GM15510 (cell line): ENCODE results near the gene SYAP1.
A peak's percentile ranks its signal among the peaks of the same experiment; 100 is the strongest.

Experiments used
- POLR2A ChIP-seq: IDR thresholded peaks from 3 replicates; pipeline ENCODE4 v1.6.1; 2011; ENCODE audit warnings: borderline replicate concordance; ENCODE audit not compliant: insufficient read length; ENCODE audit errors: extremely low read depth

SYAP1 gene, protein sequence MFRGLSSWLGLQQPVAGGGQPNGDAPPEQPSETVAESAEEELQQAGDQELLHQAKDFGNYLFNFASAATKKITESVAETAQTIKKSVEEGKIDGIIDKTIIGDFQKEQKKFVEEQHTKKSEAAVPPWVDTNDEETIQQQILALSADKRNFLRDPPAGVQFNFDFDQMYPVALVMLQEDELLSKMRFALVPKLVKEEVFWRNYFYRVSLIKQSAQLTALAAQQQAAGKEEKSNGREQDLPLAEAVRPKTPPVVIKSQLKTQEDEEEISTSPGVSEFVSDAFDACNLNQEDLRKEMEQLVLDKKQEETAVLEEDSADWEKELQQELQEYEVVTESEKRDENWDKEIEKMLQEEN

DNA sequence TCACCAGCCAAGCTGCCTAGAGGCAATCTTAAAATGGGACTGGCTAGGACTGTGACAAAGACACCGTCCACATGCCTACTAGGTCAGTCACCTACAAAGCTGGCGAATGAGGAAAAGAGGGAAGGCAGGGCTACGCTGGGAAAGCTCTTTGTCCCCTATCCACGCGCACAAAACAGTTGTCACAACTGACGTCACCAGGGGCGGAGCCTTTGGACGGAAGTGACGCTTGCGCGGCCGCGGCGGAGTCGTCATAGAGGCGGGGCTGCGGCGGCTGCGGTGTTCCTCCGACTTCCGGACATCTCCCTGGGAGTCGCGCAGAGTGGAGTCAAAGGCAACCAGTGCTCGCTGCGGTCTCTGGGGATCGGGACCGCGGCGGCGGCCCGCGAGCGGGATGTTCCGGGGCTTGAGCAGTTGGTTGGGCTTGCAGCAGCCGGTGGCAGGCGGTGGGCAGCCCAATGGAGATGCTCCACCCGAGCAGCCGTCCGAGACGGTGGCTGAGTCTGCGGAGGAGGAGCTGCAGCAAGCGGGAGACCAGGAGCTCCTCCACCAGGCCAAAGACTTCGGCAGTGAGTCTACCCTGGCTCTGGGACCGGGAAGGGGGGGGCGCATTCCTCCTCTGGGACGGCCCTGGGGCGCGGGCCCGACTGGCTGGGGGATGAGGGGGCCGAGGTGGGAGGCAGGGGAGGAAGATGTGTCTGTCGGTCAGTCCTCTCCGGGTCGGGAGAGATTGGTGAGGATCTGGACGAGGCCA is at the start of gene SYAP1:
Gene SYAP1 (plus strand): TSS at position 279 of the 751 bp plus-strand sequence. CDS start 113 bp downstream, at position 392.
- TF ChIP-seq POLR2A, result peak; percentile 90

DNA sequence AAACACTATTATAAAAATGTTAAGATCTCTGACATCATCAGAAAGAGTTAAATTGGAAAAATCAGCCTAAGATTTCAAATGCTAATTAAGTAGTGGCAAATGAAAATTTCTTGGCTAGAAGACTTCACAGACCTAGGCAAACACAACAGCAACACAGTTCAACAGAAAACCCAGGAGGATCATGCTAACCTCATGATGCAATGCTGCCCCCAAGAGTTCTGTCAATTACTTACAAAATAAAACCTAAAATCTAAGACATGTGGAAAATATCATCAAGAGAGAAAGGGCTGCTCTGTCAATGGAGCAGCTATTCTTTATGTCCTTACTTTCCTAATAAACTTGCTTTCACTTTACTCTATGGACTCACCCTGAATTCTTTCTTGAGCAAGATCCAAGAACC is 48.4 kb upstream of the SYAP1 start:
- no peak for TF ChIP-seq POLR2A

DNA sequence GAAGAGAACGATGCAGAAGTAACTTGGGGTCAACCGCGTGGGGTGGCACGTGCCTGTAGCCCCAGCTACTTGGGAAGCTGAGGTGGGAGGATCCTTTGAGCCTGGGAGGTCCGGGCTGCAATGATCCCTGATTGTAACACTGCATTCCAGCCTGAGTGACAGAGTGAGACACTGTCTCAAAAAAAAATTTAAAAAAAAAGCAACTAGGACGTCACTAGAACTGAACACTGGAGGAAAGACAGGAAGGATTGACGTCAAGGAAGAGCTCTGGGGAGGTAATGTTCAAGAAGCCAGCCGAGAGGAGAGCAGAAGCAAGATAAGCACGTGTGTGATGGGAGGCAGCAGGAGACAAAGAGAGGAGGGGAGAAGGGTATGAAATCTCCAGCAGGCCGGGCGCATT is 40.7 kb upstream of the SYAP1 start:
- no peak for TF ChIP-seq POLR2A

DNA sequence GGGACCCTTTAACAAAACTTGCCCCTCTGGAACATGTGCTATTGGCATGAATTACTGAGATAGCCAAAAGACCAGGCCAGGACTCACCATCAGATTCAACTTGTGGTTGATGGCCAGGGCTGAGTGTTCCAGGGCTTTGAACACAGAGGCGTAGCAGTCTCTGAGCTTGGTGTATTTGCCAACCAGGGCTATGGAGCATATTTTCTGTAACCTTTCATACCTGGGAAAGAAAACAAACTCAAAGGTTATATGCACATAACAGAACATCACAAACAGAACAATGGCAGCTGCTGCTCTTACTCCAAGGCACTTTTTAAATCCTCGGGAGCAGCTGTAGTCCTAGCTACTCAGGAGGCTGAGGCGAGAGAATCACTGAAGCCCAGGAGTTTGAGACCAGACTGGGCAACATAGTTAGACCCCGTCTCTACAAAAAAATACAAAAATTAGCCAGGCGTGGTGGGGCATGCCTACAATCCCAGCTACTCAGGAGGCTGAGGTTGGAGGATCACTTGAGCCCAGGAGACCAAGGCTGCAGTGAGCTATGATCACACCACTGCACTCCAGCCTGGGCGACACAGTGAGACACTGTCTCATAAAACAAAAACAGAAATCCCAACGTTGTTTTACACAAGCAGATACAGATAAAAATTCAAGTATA is 36.3 kb upstream of the SYAP1 start:
- TF ChIP-seq POLR2A, result no peak

DNA sequence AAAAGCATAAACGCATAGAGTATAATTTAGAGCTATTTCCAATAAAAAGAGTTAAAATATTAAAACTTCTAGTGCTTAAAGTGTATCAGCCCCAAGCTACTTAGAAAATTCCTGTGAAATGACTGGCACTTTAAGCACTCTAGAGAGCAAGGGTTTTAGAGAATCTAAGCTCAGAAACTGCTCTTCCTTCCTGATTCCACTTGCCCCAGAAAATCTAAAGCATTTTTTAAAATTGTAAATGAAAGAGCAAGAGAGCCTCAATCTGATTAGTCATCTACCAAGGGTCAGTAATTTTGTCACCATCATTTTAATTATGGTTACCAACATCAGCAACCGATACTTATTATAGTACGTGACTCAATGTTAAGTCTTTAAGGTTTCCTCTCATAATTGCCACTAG is 31.9 kb upstream of the SYAP1 start:
- TF ChIP-seq POLR2A, result no peak

DNA sequence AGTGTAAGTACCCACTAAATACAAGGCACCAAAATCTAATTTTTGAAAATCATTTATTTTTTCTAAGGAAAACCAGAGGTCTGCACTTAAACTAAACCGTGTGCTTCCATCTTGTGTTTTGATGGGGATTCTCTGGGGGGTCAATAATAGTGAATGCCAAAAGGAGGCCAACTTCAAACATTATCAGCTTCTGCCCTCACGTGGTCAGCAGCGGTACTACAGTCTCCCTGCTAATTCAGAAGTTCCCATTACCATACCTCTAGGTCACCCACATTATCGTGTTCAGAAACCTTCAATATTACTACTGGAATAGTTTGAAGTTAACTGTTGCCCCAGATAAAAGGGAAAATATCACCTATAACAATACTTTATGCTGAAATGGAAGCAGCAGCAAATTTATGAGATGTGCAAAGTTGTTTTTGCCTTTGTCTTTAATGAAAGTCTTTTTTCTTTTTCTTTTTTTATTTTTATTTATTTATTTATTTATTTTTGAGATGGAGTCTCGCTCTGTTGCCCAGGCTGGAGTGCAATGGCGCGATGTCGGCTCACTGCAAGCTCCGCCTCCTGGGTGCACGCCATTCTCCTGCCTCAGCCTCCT is 24.2 kb upstream of the SYAP1 start:
- no peak for TF ChIP-seq POLR2A

DNA sequence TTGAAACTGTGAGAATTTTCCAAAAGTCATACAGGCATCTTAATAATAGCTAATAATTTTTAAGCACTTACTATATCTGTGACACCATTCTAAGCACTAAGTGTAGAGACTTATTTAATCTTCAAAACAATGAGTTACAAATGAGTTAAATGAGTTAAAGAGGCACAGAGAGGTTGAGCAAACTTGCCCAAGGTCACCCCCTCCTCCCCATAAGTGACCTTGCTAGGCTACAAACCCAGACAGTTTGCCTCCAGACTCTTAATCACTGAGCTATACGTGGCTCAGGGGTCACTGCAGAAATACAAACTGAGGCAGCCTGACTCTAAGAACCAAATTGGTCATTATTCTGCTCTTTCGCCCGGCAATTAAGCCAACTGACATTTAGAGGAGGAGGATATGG is 22.5 kb upstream of the SYAP1 start:
- no peak for TF ChIP-seq POLR2A

DNA sequence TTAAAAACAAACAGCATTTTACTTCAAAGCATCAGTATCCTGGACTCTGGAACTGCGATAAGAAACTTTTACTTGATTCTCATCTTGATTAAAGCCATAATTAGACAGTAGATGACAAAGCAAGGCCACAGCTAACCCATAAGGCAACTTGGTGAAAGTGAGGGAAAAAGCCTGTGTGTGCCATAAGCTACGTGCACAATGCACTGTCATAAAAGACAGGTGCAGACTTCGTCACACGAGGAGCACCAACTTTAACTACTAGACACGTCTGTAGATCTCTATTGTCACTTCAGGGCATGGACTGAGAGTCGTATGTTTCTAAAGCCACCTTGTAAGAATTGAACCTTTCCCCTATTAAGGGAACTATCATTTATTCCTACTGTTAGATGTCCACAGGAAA is 20.0 kb upstream of the SYAP1 start:
- TF ChIP-seq POLR2A, result no peak

DNA sequence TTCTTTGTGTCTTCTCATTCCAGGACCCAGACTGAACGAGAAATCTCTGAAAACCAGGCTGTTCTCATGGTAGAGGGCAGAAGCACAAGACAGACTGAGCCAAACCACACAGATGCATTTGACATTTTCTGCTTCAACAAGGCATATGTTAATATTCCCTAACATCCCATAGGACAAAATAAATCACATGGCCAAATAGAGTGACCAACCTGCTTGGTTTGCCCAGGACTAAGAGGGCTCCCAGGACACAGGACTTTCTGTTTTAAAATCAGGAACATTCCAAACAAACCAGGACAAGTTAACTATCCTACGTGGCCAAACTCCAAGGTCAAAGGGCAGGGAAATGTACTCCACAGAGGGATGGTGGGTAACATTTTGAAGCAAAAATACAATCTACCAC is 18.7 kb upstream of the SYAP1 start:
- TF ChIP-seq POLR2A, result no peak

DNA sequence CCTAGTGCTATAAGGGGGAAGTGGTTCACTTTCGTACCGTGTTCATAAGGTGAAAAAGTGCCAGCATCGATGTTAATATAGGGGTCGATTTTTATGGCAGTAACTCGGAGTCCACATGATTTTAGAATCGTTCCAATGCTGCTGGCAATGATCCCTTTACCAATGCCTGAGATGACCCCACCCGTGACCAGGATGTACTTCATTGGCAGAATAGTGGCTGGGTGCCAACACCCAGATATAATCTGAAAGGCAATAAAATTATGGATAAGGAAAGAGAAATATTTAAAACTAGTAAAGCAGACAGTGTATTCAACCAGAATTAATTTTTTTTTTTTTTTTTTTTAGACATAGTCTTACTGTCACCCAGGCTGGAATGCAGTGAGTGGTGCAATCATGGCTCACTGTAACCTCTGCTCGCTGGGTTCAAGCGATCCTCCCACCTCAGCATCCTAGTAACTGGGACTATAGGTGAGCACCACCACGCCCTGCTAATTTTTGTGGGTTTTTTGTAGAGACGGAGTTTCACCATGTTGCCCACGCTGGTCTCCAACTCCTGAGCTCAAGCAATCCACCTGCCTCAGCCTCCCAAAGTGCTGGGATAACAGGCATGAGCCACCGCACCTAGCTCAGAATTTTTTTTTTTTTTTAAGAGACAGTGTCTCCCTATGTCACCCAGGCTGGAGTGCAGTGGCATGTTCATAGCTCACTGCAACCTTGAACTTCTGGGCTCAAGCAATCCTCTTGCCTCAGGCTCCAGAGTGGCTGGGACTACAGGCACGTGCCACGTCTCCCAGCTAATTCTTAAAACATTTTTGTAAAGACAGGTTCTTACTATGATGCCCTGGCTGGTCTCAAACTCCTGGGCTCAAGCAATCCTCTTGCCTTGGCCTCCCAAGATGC is 16.5 kb upstream of the SYAP1 start:
- TF ChIP-seq POLR2A, result no peak

DNA sequence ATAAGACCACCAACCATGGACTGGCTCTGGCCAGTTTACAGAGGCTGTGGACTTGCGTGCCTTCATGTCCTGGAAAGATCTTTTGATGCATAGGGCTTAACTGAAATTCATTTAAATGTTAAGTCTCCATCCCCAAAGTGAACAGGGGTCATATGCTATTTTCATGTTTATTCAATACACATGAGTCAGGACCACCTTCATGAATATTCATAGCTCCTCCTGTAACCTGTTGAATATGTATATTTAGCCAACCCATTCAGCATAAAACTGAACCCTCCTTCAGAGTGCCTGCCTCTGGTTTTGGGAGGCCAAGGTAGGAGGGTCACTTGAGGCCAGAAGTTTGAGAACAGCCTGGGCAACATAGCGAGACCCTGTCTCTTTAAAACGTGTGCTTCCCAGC is 14.0 kb upstream of the SYAP1 start:
- TF ChIP-seq POLR2A, result no peak

DNA sequence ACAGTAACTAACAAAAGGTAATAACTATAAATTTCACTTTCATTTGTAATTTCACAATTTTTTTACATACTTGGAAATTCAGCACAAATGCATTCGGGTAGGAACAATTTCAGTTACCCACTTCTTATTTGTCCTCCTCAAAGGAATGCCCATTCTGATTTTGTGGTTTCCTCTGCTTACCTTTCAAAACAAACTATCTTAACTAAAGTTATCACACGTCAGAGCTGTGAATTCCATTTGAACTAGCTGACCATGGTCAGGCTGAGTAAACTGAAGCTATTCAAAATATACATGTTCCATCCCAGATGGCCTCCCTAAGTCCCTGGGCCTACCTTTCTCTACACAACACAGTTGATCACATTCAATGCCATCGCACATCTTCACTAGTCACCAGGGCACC is 11.4 kb upstream of the SYAP1 start:
- no peak for TF ChIP-seq POLR2A

DNA sequence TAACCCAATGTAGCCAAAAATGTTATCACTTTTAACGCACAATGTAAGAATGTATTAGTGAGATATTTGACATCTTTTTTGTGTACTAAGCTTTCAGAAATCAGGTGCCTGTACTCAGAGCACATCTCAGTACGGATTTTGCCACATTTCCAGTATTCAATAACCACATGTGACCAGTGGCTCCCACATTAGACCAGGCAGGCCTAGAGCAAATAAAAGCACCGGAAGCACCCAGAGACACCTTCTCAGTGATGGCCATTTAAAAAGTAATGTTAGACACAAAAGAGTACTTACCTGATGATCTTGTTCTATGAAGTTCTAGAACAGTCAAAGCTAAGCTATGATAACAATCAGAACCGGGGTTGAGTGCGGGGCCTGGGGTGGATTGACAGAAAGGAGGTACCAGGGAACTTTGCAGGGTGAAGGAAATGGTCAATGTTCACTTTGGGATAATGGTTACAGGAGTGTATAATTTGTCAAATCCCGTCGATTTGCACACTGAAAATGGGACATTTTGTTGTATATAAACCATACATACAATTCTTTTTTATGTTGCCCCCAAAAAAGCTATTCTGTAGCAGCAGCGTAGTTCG is 8.1 kb upstream of the SYAP1 start:
- no peak for TF ChIP-seq POLR2A

DNA sequence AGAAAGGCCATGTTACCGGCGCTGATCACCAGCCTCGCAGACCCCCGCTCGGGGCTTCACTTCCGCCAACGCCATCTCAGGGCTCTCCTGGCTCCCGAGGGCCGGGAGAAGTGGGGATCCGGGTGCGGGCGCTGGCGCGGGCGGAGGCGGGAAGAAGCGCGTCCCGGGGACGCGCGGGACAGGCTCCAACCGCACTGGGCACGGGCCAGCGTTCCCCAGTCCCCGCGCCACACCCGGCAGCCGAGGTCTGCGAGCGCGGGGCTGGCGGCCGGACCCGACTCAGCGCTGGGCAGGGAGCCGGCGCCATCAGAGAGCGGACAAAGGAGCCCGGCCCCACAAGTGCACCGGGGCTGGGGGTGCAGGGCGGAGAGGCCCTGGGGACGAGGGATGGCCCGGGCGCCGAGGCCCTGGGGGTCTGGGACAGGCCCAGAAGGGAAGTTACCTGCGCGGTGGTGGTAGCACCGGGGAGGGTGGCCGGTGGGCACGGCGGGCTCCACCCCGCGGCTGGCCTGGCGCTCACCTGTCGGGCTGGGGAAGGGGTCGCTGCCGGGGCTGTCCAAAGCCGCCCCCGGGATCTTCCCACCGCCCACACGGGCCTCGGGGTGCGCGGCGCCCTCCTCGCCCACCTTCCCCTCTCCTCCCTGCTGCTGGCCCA is 7.4 kb upstream of the SYAP1 start:
- no peak for TF ChIP-seq POLR2A

DNA sequence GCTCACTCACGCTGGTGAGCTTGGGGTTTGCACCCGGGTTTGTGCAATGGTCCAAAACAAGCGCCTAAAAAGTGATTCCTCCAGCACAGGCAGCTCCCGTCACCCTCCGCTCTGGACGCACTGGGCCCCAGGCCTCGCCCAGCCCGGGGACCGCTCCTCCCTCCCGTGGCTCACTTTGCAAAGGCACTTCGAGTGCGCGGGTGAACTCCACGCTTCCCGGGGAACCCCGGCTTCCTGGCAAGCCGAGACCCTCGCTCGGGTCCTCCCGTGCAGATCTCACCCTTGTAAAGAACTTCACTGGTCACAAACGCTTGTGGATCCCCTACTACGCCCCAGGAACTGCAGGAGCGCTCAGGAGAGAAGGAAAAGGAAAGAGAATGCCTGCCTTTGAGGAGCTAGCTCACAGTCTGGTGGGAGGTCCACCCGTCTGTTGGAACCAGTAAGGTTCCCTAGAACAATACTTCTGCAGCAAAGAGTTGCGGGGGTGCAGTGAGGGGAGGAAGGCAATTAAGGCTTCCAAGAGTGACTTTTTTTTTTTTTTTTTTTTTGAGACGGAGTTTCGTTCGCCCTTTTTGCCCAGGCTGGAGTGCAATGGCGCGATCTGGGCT is 6.8 kb upstream of the SYAP1 start, which contains the start of gene CTPS2:
Gene CTPS2 (minus strand): TSS at position 122 of the 608 bp plus-strand sequence. CDS start 9,767 bp downstream, outside the sequence.
- peak; percentile 64 for TF ChIP-seq POLR2A
